OCI-LY7 (cell line): Measurements from ENCODE around the gene CD22. TPM values are rescaled to one million over a fixed set of nuclear protein-coding genes. Genes with fewer than 3 reads are reported as not detected.

Source experiments
- BruUV-seq: library from RNA; stranded (reverse); fragments of 400-500 nt; replicated peaks from 2 replicates; lab custom pipeline; 2021; lab: Mats Ljungman, UMichigan
- CTCF ChIA-PET: fragments of 300-600 bp; sonication (Branson Sonifier 250); formaldehyde crosslinking; loops from one replicate; lab custom pipeline; 2022; ENCODE audit warnings: antibody characterized with exemption; ENCODE audit not compliant: unreplicated experiment; lab: Charles Lee
- POLR2A ChIA-PET: fragments of 300-600 bp; sonication (Branson Sonifier 250); formaldehyde crosslinking; loops from one replicate; lab custom pipeline; 2022; ENCODE audit warnings: antibody characterized with exemption; lab: Charles Lee
- DNase-seq: peaks from one replicate; pipeline ENCODE4 v3.0.0-alpha.2; 2015; ENCODE audit warnings: low spot score
- H2AFZ ChIP-seq: fragments of 200-600 bp; sonication (generic), shearing (Covaris generic); 2 replicates; pipeline ENCODE4 v1.6.1; 2014; ENCODE audit warnings: mild to moderate bottlenecking, antibody characterized with exemption, low read length, moderate library complexity
- H3K27ac ChIP-seq: fragments of 200-600 bp; sonication (generic); 2 replicates; pipeline ENCODE4 v1.5.1; 2014; ENCODE audit warnings: mixed run types, low read depth, mild to moderate bottlenecking, moderate library complexity, low read length, inconsistent platforms; ENCODE audit not compliant: poor library complexity, severe bottlenecking
- H3K36me3 ChIP-seq: fragments of 200-600 bp; sonication (generic); 2 replicates; pipeline ENCODE4 v1.6.1; 2014; ENCODE audit warnings: mild to moderate bottlenecking, antibody characterized with exemption, low read length, moderate library complexity, mixed read lengths; ENCODE audit not compliant: insufficient read depth
- H3K4me1 ChIP-seq: fragments of 200-600 bp; sonication (generic); 2 replicates; pipeline ENCODE4 v1.5.1; 2014; ENCODE audit warnings: mild to moderate bottlenecking, low read length; ENCODE audit not compliant: insufficient read depth, poor library complexity, severe bottlenecking
- H3K4me2 ChIP-seq: fragments of 200-600 bp; sonication (generic); 2 replicates; pipeline ENCODE4 v1.6.1; 2014; ENCODE audit warnings: mild to moderate bottlenecking, low read length
- H3K4me3 ChIP-seq: fragments of 200-600 bp; sonication (generic); 2 replicates; pipeline ENCODE4 v1.5.1; 2014; ENCODE audit warnings: mild to moderate bottlenecking, low read depth, low read length; ENCODE audit not compliant: poor library complexity, severe bottlenecking
- H3K79me2 ChIP-seq: fragments of 200-600 bp; sonication (generic); 2 replicates; pipeline ENCODE4 v1.6.1; 2016; ENCODE audit warnings: low read depth, mild to moderate bottlenecking, low read length, moderate library complexity, mixed read lengths; ENCODE audit not compliant: insufficient read depth
- H3K9me2 ChIP-seq: fragments of 200-600 bp; sonication (generic); 2 replicates; pipeline ENCODE4 v1.6.1; 2016; ENCODE audit warnings: mild to moderate bottlenecking, low read length, mixed read lengths; ENCODE audit not compliant: insufficient read depth
- H3K9me3 ChIP-seq: fragments of 200-600 bp; sonication (generic); 2 replicates; pipeline ENCODE4 v1.6.1; 2014; ENCODE audit warnings: mild to moderate bottlenecking, mixed run types, low read length, mixed read lengths
- H4K20me1 ChIP-seq: fragments of 200-600 bp; sonication (generic); 2 replicates; pipeline ENCODE4 v1.6.1; 2014; ENCODE audit warnings: mild to moderate bottlenecking, antibody characterized with exemption, low read length, moderate library complexity, mixed read lengths; ENCODE audit not compliant: insufficient read depth
- EZH2phosphoT487 ChIP-seq: fragments of 200-600 bp; sonication (generic); IDR thresholded peaks from 2 replicates; pipeline ENCODE4 v1.6.1; 2018; ENCODE audit warnings: low read depth, borderline replicate concordance, mild to moderate bottlenecking, mixed run types, antibody characterized with exemption, low read length, moderate library complexity, mixed read lengths
- intact Hi-C: fragments of 100-400 bp; cut with micrococcal nuclease; formaldehyde crosslinking; loops from one replicate; pipeline ENCODE4 v1.10.0; 2022; ENCODE audit not compliant: unreplicated experiment
- total RNA-seq, 2 experiments: library from RNA; depleted of rRNA in 1 of 2; stranded (reverse); fragments of >200 nt in 1 of 2; shearing (Covaris generic) in 1 of 2; gene quantifications; 2 replicates each; pipeline ENCODE4 v1.2.3, GENCODE V29; 2014 to 2022
- TF ChIP-seq, protein P1 (sequence below): fragments of 200-600 bp; sonication (generic); conservative IDR thresholded peaks from 2 replicates; pipeline ENCODE4 v1.5.1; 2014; ENCODE audit warnings: mild to moderate bottlenecking, antibody characterized with exemption, low read length, moderate library complexity, mixed read lengths

The CD22 gene
- total RNA-seq, 2 experiments from 2014 or later, result 413 to 972 TPM

DNA sequence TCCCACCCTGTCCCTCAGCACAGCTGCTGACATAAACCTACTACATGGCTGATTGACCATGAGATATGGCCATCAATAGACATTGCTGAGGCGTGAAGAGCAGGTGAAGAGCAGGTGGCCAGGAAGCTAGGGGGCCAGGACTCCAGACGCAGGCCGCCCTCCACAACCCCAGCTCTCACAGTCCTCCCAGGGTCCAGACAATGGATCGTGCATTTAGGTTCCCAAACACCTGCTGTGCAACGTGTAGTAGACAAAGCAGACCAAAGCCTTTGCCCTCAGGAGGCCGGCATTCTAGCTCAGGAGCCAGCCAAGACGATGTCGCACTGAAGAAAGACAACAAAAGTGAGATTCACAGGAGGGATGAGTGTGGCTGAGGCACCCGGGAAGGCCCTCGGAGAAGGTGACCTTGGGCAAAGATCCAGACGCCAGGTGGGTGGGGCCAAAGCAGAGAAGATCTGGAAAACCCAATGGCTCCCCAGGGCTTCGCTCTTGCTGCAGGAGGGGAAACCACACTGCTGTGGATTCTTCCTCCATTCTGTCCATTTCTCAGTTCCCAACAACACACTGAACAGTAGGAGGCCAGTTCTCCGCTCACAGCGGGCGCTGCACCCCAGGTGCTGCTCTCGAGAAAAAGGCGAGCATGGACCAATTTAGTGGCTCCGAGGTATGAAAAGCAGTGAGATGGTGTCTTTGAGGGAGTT lies 20.1 kb downstream of the CD22 start:
- Histone ChIP-seq H4K20me1 (no peaks in the 10 kb centered on the region; the same call in 1 of the 2 replicates), H3K9me3 (0 out of 2 replicates have a peak, but pooled peaks cover 4% of the 10 kb centered on the region), H3K4me3 (peak overlapping the region; percentile 17), H3K9me2 (no peaks in the 10 kb centered on the region), H3K79me2 (no peaks in the 10 kb centered on the region), H3K4me2 (peak overlapping the region; percentile 70), H3K27ac (peak overlapping the region; percentile 96), H3K36me3 (peaks cover 53% of the 10 kb centered on the region), H2AFZ (no peak overlapping the region), H3K4me1 (peaks cover 90% of the 10 kb centered on the region)
- CTCF ChIA-PET, result interaction anchor here (0.6 to 1.4 kb wide), 2 partner anchors 16 to 57 kb away, joined by 4 read pairs; partner anchors contain the start of gene MAG
- POLR2A ChIA-PET, result interaction anchor here (0.7 to 3.3 kb wide), 6 partner anchors 18 to 57 kb away, joined by 3 to 33 read pairs (median 4); partner anchors contain the start of genes CD22 and MAG
- DNase-seq, result peak; percentile 93
- TF ChIP-seq, protein P1, sequence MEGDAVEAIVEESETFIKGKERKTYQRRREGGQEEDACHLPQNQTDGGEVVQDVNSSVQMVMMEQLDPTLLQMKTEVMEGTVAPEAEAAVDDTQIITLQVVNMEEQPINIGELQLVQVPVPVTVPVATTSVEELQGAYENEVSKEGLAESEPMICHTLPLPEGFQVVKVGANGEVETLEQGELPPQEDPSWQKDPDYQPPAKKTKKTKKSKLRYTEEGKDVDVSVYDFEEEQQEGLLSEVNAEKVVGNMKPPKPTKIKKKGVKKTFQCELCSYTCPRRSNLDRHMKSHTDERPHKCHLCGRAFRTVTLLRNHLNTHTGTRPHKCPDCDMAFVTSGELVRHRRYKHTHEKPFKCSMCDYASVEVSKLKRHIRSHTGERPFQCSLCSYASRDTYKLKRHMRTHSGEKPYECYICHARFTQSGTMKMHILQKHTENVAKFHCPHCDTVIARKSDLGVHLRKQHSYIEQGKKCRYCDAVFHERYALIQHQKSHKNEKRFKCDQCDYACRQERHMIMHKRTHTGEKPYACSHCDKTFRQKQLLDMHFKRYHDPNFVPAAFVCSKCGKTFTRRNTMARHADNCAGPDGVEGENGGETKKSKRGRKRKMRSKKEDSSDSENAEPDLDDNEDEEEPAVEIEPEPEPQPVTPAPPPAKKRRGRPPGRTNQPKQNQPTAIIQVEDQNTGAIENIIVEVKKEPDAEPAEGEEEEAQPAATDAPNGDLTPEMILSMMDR, result no peak
- no peak for TF ChIP-seq EZH2phosphoT487
- BruUV-seq, result no TSS peak
- intact Hi-C loops, result loop anchor here (1.0 to 2.0 kb wide), 3 partner anchors 19 to 52 kb away; no protein-coding TSS in a partner anchor

DNA sequence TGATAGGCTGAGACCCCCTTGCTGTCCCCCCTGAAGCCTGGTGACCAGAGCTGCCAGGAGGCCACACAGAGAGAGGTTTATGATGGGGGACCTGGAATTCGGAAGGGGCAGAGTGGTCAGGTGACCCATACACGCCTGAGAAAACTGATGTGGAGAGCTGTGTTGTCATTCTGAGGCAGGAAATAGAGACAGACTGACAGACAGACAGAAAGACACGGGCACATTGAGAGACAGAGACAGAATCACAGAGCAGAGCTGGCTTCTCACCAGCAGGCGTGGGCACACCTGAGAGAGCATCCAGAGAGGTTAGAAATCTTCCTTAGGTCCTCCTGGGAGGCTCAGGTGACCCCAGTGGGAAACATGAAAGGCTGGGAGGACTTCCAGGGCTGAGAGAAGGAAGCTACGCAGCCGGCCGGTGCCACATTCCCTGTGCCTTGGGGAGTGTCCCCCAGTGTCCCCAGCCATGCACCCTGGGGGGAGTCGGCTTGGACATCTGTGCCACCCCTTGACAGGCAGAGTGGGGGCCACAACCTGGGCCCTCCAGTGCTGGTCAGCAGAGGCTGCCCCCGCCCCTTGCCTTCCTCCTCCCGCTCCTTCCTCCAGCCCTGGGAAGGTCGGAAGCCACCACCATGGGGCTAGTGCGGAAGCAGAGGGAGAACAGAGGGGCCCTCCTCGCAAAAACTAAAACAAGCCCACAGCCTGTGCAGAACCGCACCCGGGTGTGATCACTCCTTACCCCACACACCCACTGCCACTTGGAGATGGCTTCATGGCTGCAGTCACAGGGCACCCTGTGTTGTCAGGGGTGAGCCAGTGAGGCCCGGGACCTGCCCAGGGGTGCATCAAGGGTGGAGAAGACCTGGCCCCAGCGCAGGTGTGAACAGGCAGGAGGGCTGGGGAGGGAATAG lies 20.9 kb downstream of the CD22 start:
- Histone ChIP-seq H3K4me3 (peak overlapping the region; percentile 17), H3K4me2 (peak overlapping the region; percentile 70), H2AFZ (no peak overlapping the region), H3K4me1 (peaks cover 82% of the 10 kb centered on the region), H3K36me3 (peaks cover 50% of the 10 kb centered on the region), H3K27ac (peak overlapping the region; percentile 96), H3K9me2 (no peaks in the 10 kb centered on the region), H3K9me3 (0 out of 2 replicates have a peak, but pooled peaks cover 4% of the 10 kb centered on the region), H3K79me2 (no peaks in the 10 kb centered on the region), H4K20me1 (no peaks in the 10 kb centered on the region; the same call in 1 of the 2 replicates)
- no peak for TF ChIP-seq EZH2phosphoT487
- TF ChIP-seq, protein P1, result no peak
- intact Hi-C loops, result loop anchor here (2.0 kb wide), 2 partner anchors 43 to 53 kb away; no protein-coding TSS in a partner anchor
- peak; percentile 48 for DNase-seq
- ChIA-PET CTCF (interaction anchor here (1.4 kb wide), 1 partner anchor 17 kb away, joined by 4 read pairs; no protein-coding TSS in a partner anchor), POLR2A (interaction anchor here (0.6 to 3.3 kb wide), 5 partner anchors 19 to 111 kb away, joined by 3 to 33 read pairs (median 7); partner anchors contain the start of gene CD22)
- BruUV-seq, result no TSS peak
